HG03469 (cell line): Measurements from ENCODE around the gene LSAMP.
"Not testable (repeated sequence)": the region's sequence is repeated elsewhere in the genome, so short reads cannot be mapped to it uniquely, and the experiment has no call there.

Experiments
- ATAC-seq: cut with Tn5 transposase; IDR thresholded peaks from one replicate; pipeline ENCODE4 v1.9.1; 2021; ENCODE audit warnings: mild to moderate bottlenecking, moderate library complexity, moderate number of reproducible peaks; ENCODE audit not compliant: unreplicated experiment

LSAMP gene

DNA sequence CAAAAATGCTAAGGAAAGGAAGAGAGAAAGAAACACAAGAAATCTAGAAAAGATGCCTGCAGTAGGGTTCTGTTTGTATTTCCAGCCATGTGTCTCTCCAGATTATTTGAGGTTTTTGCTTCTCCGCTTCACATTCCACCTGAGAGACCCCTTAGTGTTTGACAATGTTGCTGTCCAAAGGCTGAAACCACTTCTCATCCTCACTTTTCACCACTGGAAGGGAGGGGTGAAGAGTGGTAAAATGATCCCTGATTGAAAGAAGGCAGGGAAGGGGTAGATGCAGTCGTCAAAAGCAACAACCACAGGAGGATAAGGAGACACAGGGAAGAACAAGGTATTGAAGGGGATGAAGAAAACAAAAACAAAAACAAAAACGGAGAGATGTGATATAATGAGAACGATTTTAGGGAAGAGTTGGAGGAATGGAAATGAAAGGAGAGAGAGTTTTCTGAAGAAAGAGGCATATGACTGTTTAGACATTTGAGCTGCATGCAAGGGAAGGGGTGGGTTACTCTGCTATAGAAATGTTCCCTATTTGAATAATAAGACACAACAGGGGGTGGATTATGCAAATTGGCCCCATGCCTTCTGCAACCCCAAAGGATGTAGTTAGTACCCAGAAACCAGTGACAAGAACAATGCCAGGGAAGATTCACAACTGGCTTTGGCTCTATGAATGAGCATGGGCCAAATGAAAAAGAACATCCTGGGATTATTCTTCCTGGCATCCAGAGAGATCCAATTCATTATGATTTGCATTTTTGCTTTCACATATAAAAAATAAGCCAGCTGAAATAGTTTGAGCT lies 586.1 kb downstream of the LSAMP start:
- no peak for ATAC-seq

- ATAC-seq = no peak
Observed at GRCh38 chr3:115857518-115858136, 587.7 kb downstream of the LSAMP start.

- no peak for ATAC-seq
Observed at GRCh38 chr3:115855911-115856310, 589.4 kb downstream of the LSAMP start.

DNA sequence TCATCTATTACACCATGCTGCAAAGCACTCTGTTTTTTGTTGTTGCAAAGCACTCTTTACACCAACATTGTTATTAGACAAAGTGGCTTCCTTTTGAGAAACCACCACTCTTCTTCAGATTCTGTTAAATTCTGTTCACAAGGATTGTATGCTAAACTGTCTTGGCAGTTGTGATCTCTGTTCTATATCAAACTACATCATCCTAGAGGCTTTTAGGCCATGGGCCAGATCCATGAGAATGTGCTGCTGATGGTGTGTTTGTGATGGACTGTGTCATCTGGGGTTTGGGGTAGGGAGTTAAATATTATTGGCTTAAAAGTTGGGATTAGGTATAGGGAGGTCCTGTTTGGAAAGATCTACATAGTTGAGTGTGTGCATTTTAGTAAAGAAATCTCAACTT lies 592.2 kb downstream of the LSAMP start:
- no peak for ATAC-seq

- ATAC-seq = no peak
Observed at GRCh38 chr3:115852278-115852677, 593.0 kb downstream of the LSAMP start.

- ATAC-seq = no peak
Observed at GRCh38 chr3:115851571-115851970, 593.7 kb downstream of the LSAMP start.

GRCh38 chr3:115848641-115849040 lies 596.6 kb downstream of the LSAMP start:
- ATAC-seq = no peak

DNA sequence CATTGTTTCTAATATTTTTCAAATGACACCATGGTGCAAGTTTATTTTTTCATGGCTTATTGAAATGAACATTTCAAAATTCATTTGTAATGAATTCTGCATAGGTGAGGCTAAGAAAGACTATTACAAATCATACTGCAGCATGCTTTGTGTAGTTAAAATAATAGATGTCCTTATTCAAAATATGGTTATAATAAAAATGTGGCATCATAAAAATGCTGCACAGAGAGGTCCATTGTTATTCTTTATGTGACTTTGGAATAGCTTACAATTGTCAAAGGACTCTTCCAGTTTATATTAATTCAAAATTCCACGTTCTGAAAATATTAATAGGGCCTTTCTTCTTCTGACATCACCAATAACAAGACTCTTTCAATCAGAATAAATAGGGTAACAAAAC lies 599.3 kb downstream of the LSAMP start:
- no peak for ATAC-seq

DNA sequence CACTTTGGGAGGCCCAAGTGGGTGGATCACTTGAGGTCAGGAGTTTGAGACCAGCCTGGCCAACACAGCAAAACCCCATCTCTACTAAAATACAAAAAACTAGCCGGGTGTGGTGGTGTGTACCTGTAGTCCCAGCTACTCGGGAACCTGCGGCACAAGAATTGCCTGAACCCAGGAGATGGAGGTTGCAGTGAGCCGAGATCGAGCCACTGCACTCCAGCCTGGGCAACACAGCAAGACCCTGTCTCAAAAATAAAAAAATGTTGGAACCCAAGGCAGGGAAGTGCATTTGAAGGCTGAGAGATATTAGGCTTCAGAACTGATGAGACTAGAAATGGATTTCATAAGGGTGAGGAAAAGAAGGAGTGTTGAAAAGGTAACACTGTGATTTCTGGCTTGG lies 600.6 kb downstream of the LSAMP start:
- not testable (repeated sequence) for ATAC-seq

DNA sequence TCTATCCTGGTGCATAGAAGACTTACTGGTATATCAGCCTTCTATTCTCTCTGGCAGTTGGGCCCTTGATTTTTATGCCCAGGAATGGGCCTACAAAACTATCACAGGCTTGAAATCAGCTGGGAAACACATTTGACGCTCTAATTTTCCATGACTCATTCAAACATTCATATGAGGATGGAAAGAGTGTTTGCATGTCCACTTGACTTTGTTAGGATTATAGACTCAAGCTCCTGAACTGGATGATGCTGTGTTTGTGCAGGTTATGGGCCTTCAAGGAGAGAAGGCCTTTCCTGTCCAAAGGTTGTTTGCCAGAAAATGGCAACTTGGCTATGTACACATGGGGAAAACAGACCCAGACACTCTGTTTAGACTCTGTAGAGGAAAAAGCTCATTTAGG lies 602.1 kb downstream of the LSAMP start:
- ATAC-seq = no peak

DNA sequence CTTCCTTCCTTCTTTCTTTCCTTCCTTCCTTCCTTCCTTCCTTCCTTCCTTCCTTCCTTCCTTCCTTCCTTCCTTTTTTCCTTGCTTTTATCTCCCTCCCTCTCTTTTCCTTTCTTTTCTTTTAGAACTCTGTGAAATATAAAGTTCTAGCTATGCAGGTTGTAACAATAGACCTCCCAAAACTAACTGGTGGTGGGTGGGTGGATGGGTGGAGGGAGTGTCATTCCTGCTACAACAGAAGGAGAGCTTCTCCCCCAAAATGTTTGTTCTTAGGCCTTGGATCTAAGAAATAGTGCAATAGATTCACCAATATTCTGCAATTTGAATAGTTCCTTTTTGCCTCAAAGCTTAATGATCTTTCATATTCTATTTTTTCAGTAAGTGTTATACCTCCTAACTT lies 606.0 kb downstream of the LSAMP start:
- ATAC-seq = no peak

- no peak for ATAC-seq
Observed at GRCh38 chr3:115838786-115839185, 606.5 kb downstream of the LSAMP start.

DNA sequence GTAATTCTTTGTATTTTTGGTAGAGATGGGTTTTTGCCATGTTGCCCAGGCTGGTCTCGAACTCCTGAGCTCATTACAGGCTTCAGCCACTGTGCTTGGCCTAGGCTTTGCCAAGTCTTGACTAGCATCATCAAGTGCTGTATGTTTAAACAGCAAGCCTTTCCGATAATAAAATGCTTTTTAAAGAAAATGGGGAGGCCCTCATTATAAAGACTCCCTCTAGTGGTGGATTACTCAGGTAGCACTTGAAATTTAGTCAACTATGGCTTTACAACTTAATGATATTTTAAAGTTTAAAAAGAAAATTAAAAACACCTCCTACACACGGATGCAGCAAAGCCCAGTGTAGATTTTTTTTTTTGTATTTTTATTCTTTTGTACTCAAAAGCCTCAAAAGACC lies 608.3 kb downstream of the LSAMP start:
- no peak for ATAC-seq

DNA sequence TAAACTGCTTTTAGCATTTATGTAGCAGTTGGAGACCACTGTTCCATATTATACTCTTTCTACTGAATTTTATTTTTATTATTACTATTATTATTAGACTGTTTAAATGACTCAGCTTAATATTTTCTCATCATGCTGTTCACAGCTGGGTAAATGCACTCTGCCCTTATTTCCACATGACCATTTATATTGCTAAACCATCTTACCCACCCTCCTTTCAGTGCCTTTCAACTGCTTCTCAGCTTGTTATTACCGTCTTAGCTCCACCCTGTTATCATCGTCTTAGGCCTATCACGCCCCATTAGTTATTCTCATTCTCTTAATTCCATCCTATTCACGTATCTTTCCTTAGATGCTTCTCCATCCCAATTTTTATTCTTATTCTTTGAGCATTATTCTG lies 609.3 kb downstream of the LSAMP start:
- no peak for ATAC-seq

DNA sequence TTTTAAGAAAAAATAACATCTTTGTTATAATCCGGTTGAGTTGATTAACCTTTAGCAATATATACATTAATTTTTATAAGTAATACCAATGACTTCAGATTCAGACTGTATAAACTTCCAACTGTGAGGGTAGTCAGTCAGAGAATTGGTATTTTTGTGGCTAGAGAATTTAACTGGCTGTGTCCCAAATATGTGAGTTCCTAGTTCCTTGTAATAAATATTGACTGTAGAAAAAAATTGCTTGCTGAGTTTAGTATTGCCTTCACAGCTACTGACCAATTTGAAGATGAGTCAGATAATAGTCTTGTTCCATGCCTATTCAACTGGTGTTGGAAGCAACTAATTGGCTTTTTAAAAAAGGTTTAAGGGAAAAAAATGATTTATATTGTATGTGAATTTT lies 611.2 kb downstream of the LSAMP start:
- ATAC-seq = no peak

GRCh38 chr3:115833074-115833473 lies 612.2 kb downstream of the LSAMP start:
- no peak for ATAC-seq

GRCh38 chr3:115832265-115832664 lies 613.0 kb downstream of the LSAMP start:
- no peak for ATAC-seq

- no peak for ATAC-seq
Observed at GRCh38 chr3:115831864-115832263, 613.4 kb downstream of the LSAMP start.

GRCh38 chr3:115830764-115831395 lies 614.4 kb downstream of the LSAMP start:
- ATAC-seq = no peak

DNA sequence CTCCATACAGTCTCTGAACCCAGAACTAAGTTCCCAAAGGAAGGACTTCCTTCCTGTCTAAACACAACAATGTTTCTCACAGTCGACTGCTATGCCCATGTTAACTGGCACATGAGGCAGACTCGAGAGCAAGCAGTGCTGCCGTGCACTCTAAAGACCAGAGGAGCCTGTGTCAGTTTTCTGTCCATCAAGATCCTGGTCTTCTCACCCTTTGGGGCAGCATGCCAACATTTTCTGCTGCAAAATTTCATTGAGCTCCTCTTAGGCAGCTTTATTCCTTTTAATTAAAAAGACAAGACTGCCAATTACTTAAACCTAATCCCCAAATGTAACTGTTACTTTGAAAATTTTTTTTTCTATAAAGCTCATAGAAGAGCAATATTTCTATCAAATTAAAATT lies 616.9 kb downstream of the LSAMP start:
- ATAC-seq = no peak

DNA sequence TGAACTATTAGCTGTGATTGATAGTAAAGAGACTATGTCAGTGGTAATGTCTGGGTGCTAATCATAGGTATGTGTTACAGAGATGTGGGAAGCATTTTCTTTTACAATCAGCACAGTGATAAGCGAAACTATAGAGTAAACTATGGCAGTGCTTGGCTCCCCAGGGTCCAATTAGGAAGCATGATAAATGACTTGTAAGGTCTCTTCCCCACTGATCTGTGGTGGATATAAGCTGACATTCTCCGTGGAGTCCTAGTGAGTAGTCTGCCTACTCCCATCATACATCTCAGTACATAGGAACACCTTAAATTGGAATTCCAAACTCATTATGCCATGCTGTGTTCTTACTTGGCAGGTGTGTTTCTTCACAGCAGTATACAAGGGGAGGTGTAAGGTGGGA lies 617.8 kb downstream of the LSAMP start:
- no peak for ATAC-seq

DNA sequence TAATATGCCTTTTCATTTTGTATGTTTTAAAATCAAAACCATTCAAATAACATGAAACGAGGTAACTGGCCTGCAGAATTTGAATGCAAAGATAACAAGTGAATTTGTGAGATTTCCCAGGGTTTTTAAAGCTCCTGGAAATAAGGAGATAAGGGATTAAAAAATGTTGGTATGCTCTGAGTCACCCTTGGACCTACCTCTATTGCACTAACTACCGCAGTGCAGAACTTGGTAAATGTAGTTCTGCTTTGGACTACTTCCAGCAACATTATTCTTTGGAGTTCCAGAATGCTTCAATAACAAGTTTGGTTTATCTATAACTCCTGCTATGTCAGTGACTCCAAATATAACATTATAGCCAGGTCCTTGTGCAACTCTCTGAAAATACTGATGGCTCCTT lies 620.2 kb downstream of the LSAMP start:
- ATAC-seq = no peak
